ENCODE data around the gene SCO1. TPM values are rescaled to one million over a fixed set of nuclear protein-coding genes. Genes with fewer than 3 reads are reported as not detected.

The SCO1 gene
- total and polyA plus RNA-seq, 2 of the 4 experiments (the other 2 are of a cell fraction) = 17.0 to 21.7 TPM

DNA sequence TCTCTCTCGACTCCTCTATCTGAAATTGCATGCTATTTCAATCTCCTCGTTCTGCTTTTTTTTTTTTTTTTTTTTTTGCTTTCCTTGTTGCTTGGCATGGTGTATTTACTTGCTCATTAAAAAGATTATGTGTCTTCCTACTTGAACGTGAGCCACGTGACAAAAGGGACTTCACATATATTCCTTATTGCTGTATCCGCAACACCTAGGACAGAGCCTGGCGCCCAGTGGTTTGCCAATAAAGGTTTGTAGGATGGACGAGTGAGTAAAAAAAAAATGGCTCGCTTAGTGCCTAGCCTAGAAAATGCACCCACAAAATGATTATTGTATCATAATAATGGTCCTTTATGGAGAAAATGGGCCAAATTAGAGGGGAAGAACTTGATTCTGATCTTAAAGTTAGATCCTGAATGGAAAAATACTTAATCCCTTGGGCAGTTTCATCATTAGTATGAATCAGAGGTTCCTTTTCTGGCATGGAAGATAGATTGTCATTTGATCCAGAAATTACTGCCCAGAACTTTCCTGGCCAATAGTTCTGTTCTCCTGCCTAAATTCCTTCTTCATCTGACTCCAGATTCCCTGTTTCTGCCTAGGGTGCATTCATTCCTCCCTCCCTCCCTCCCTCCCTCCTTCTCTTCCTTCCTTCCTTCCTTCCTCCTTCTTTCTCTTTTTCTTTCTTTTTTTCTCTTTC lies 46.1 kb upstream of the SCO1 start:
- no peaks in the 10 kb centered on the region for H3K9me3 ChIP-seq (ENCODE audit: control insufficient read depth, insufficient read depth, low read length)
- DNase-seq = peak; percentile 38
- H2AK9ac ChIP-seq (replicated peaks; ENCODE audit: low read depth, low read length, poor library complexity) = no peak overlapping the region
- no peak overlapping the region for H2BK120ac ChIP-seq (ENCODE audit: low read depth, low read length)
- in situ Hi-C loops (cut with MboI; ENCODE audit: low sequenced_read_pairs) (no loop called here), dilution Hi-C loops (cut with HindIII; ENCODE audit: low sequenced_read_pairs, unreplicated experiment) (no loop called here), intact Hi-C loops (cut with micrococcal nuclease) (no loop called here)
- no peak overlapping the region for H3K4me2 ChIP-seq (ENCODE audit: low read depth, low read length)
- BruUV-seq (replicated peaks) = no TSS peak
- H4K5ac ChIP-seq (ENCODE audit: low read depth, low read length) = no peak overlapping the region
- H3K4me1 ChIP-seq (ENCODE audit: control insufficient read depth, insufficient read depth, low read length) = no peaks in the 10 kb centered on the region
- H3K4ac ChIP-seq (ENCODE audit: low read depth, low read length) = no peak overlapping the region
- no peak overlapping the region for H3K23ac ChIP-seq (ENCODE audit: low read depth, low read length)
- H2BK20ac ChIP-seq (ENCODE audit: low read depth, low read length) = no peak overlapping the region
- no peak overlapping the region for H2BK5ac ChIP-seq (ENCODE audit: low read depth, low read length, poor library complexity, severe bottlenecking)
- no peak overlapping the region for H3K9ac ChIP-seq (ENCODE audit: low read depth, low read length)
- TF ChIP-seq NFE2L2 (IDR thresholded peaks at IDR 0.05; ENCODE audit: low read depth, low read length) (no peak), BHLHE40 (IDR thresholded peaks at IDR 0.05; ENCODE audit: low read depth, low read length) (no peak), CHD1 (IDR thresholded peaks at IDR 0.05; ENCODE audit: low read depth, low read length) (no peak), FOS (IDR thresholded peaks at IDR 0.05; ENCODE audit: low read depth, low read length) (no peak), RFX5 (IDR thresholded peaks at IDR 0.05; ENCODE audit: low read depth, low read length) (no peak), CEBPB (IDR thresholded peaks at IDR 0.05; ENCODE audit: low read depth, low read length) (no peak)
- TF ChIP-seq, protein P1, sequence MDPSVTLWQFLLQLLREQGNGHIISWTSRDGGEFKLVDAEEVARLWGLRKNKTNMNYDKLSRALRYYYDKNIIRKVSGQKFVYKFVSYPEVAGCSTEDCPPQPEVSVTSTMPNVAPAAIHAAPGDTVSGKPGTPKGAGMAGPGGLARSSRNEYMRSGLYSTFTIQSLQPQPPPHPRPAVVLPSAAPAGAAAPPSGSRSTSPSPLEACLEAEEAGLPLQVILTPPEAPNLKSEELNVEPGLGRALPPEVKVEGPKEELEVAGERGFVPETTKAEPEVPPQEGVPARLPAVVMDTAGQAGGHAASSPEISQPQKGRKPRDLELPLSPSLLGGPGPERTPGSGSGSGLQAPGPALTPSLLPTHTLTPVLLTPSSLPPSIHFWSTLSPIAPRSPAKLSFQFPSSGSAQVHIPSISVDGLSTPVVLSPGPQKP (IDR thresholded peaks at IDR 0.05; ENCODE audit: borderline replicate concordance, low read depth, low read length) = no peak
- H2AFZ ChIP-seq (replicated peaks; ENCODE audit: low read length, poor library complexity) = no peak overlapping the region
- H3K14ac ChIP-seq (replicated peaks; ENCODE audit: low read depth, low read length) = no peak overlapping the region
- no CpG with 5 or more reads among the region's 8 CpGs for WGBS, 2 experiments (ENCODE audit: extremely low coverage in 2 of 2, insufficient read length in 1 of 2)
- ATAC-seq (ENCODE audit: low read depth) = 0 out of 2 replicates have a peak, but pooled peaks have one; percentile 24
- H3K27ac ChIP-seq (ENCODE audit: insufficient read depth, low read length) = no peak overlapping the region
- no peak overlapping the region for H4K8ac ChIP-seq (ENCODE audit: low read depth in 2 of 2, low read length in 2 of 2)
- H3K27me3 ChIP-seq (ENCODE audit: control insufficient read depth, insufficient read depth, low read length) = peaks cover 16% of the 10 kb centered on the region
- no peak overlapping the region for H3K56ac ChIP-seq (ENCODE audit: extremely low read depth, insufficient read depth, low read length)
- no peak overlapping the region for H3K18ac ChIP-seq (ENCODE audit: low read depth, low read length)
- no peaks in the 10 kb centered on the region for H3K9me1 ChIP-seq (ENCODE audit: insufficient read depth, low read length)
- no peak overlapping the region for H2AK5ac ChIP-seq (ENCODE audit: low read depth, low read length)
- H2BK15ac ChIP-seq (ENCODE audit: low read depth, low read length) = no peak overlapping the region
- CTCF ChIA-PET = interaction anchor here (0.6 kb wide), 1 partner anchor 1141 kb away, joined by 4 read pairs; no protein-coding TSS in a partner anchor
- no peaks in the 10 kb centered on the region for H4K20me1 ChIP-seq (ENCODE audit: insufficient read depth, low read length)
- no peak overlapping the region for H3K4me3 ChIP-seq (ENCODE audit: insufficient read depth, low read depth, low read length)
- H3K79me1 ChIP-seq (ENCODE audit: low read depth in 1 of 2, low read length in 2 of 2) = no peaks in the 10 kb centered on the region
- H3K36me3 ChIP-seq (ENCODE audit: control insufficient read depth, insufficient read depth, low read length) = no peaks in the 10 kb centered on the region
- POLR2A ChIA-PET (ENCODE audit: unreplicated experiment) = no interaction called here
- H4K91ac ChIP-seq (ENCODE audit: insufficient read depth, low read depth, low read length) = no peak overlapping the region
